GM12878 (cell line): ENCODE measurements around the gene WIPF2. TPM values are rescaled to one million over a fixed set of nuclear protein-coding genes. Genes with fewer than 3 reads are reported as not detected.

Source experiments
- EED ChIP-seq: sonication (generic); IDR thresholded peaks from 2 replicates; pipeline ENCODE4 v1.6.1; 2016; ENCODE audit warnings: antibody characterized with exemption, low read depth
- HDAC6 ChIP-seq: fragments of 200-600 bp; sonication (generic); IDR thresholded peaks from one replicate; pipeline ENCODE4 v1.8.0; 2017; ENCODE audit warnings: antibody characterized with exemption; ENCODE audit not compliant: unreplicated experiment
- NRF1 ChIP-seq: conservative IDR thresholded peaks from 2 replicates; pipeline ENCODE4 v1.6.1; 2011; ENCODE audit warnings: mild to moderate bottlenecking, low read depth, low read length, improper control_type of control experiment
- POU2F2 ChIP-seq: IDR thresholded peaks from 3 replicates; pipeline ENCODE4 v1.6.1; 2011; ENCODE audit warnings: low read depth, mild to moderate bottlenecking, low read length, borderline replicate concordance
- RAD21 ChIP-seq: IDR thresholded peaks from 2 replicates; pipeline ENCODE4 v1.6.1; 2011; ENCODE audit warnings: mild to moderate bottlenecking, low read depth, low read length, moderate library complexity; ENCODE audit not compliant: insufficient read depth
- SKIL ChIP-seq: fragments of 450-650 bp; IDR thresholded peaks from 2 replicates; pipeline ENCODE4 v1.6.1; 2017; ENCODE audit warnings: mild to moderate bottlenecking, low read depth, inconsistent platforms; ENCODE audit not compliant: poor library complexity, severe bottlenecking
- SMC3 ChIP-seq: IDR thresholded peaks from 2 replicates; pipeline ENCODE4 v1.6.1; 2011; ENCODE audit warnings: low read length, improper control_type of control experiment, borderline replicate concordance
- SPI1 ChIP-seq: IDR thresholded peaks from 2 replicates; pipeline ENCODE4 v1.6.1; 2011; ENCODE audit warnings: low read depth, mild to moderate bottlenecking, low read length, moderate library complexity, borderline replicate concordance; ENCODE audit not compliant: insufficient read depth
- STAT1 ChIP-seq: fragments of 450-650 bp; conservative IDR thresholded peaks from 2 replicates; pipeline ENCODE4 v1.6.1; 2014; ENCODE audit warnings: antibody characterized with exemption, mild to moderate bottlenecking
- STAT3 ChIP-seq: IDR thresholded peaks from 2 replicates; pipeline ENCODE4 v1.6.1; 2011; ENCODE audit warnings: low read depth, low read length, improper control_type of control experiment
- USF2 ChIP-seq: IDR thresholded peaks from 2 replicates; pipeline ENCODE4 v1.6.1; 2011; ENCODE audit warnings: low read depth, low read length, improper control_type of control experiment, borderline replicate concordance
- WRNIP1 ChIP-seq: IDR thresholded peaks from 2 replicates; pipeline ENCODE4 v1.6.1; 2011; ENCODE audit warnings: low read depth, low read length, improper control_type of control experiment, borderline replicate concordance
- ZNF384 ChIP-seq: IDR thresholded peaks from 2 replicates; pipeline ENCODE4 v1.6.1; 2012; ENCODE audit warnings: low read depth, mild to moderate bottlenecking, low read length, improper control_type of control experiment, borderline replicate concordance
- ZNF592 ChIP-seq: fragments of 450-650 bp; IDR thresholded peaks from 2 replicates; pipeline ENCODE4 v1.6.1; 2017; ENCODE audit warnings: mild to moderate bottlenecking, moderate library complexity
- ZNF622 ChIP-seq: fragments of 450-650 bp; IDR thresholded peaks from 2 replicates; pipeline ENCODE4 v1.6.1; 2017; ENCODE audit warnings: mild to moderate bottlenecking, inconsistent platforms
- ZSCAN29 ChIP-seq: fragments of 450-650 bp; IDR thresholded peaks from 2 replicates; pipeline ENCODE4 v1.6.1; 2017; ENCODE audit warnings: mild to moderate bottlenecking, moderate library complexity
- ZZZ3 ChIP-seq: IDR thresholded peaks from 2 replicates; pipeline ENCODE4 v1.6.1; 2011; ENCODE audit warnings: low read depth; ENCODE audit not compliant: control insufficient read depth, insufficient read length
- polyA plus RNA-seq, 11 experiments: library from polyadenylated mRNA; depleted of rRNA in 4 of 11; unstranded in 6 of 11; stranded (reverse) in 5 of 11; fragments of >200 nt; fragmentation: Nextera tagmentation in 4 of 11; fragmentation: Illumina TruSeq in 1 of 11; extraction: Ambion mirVana in 4 of 11; extraction: Trizol in 1 of 11; gene quantifications; 1 replicate in 1 of 11; 2 replicates in 10 of 11; pipeline versions ENCODE4 v1.2.1 to v1.2.3, GENCODE V29; 2011 to 2016; ENCODE audit warnings: inconsistent platforms in 2 of 11, missing spikeins in 2 of 11, low read depth in 1 of 11
- total RNA-seq, 4 experiments: library from RNA; depleted of rRNA in 3 of 4; stranded (reverse); fragments of >200 nt in 3 of 4; fragmentation: Illumina TruSeq in 1 of 4; extraction: Trizol in 1 of 4; gene quantifications; 2 replicates each; pipeline versions ENCODE4 v1.2.1 to v1.2.3, GENCODE V29; 2013 to 2021

Gene WIPF2
- total and polyA plus RNA-seq, 10 of the 15 experiments (the other 5 are each of a cell fraction or from before 2014, with no cell fraction given): 4.2 to 20.8 (median 7.1) TPM

GRCh38 chr17:40319651-40320540, 100.8 kb downstream of the WIPF2 start (continued):
- TF ChIP-seq STAT1: no peak
- no peak for TF ChIP-seq ZNF384
- no peak for TF ChIP-seq RAD21
- TF ChIP-seq ZNF622: no peak
- TF ChIP-seq WRNIP1: no peak; the same call in 1 of the 2 replicates
- TF ChIP-seq USF2: no peak
- no peak for TF ChIP-seq POU2F2
- no peak for TF ChIP-seq ZZZ3
- no peak for TF ChIP-seq SPI1
- TF ChIP-seq ZNF592: no peak
- TF ChIP-seq ZSCAN29: no peak
- peak; percentile 27 for TF ChIP-seq EED
- no peak for TF ChIP-seq STAT3
- no peak for TF ChIP-seq NRF1
- no peak for TF ChIP-seq SMC3
- no peak for TF ChIP-seq SKIL
- no peak for TF ChIP-seq HDAC6
